ENCODE measurements around the gene MOCS1. TPM values are rescaled to one million over a fixed set of nuclear protein-coding genes. Genes with fewer than 3 reads are reported as not detected.

The MOCS1 gene
- total and polyA plus RNA-seq, 2 experiments from 2014 or later, result 7.3 to 9.0 TPM

GRCh38 chr6:39912446-39912845 lies 21.8 kb downstream of the MOCS1 start:
- Histone ChIP-seq H3K9ac (no peak overlapping the region), H3K4me2 (ENCODE audit: unreplicated experiment) (no peak overlapping the region), H3K9me3 (ENCODE audit: low read depth) (no peaks in the 10 kb centered on the region), H4K20me1 (ENCODE audit: insufficient read depth) (no peaks in the 10 kb centered on the region), H3F3A (ENCODE audit: insufficient read depth) (no peaks in the 10 kb centered on the region), H3K27me3 (replicated peaks; ENCODE audit: insufficient read depth) (no peaks in the 10 kb centered on the region), H2AFZ (no peak overlapping the region), H3K9me2 (ENCODE audit: insufficient read depth) (no peaks in the 10 kb centered on the region), H3K79me2 (ENCODE audit: insufficient read depth) (no peaks in the 10 kb centered on the region), H3K4me3 (no peak overlapping the region), H3K27ac (no peak overlapping the region), H3K4me1 (ENCODE audit: insufficient read depth) (no peaks in the 10 kb centered on the region), H3K36me3 (ENCODE audit: low read depth) (no peaks in the 10 kb centered on the region)
- in situ Hi-C loops (cut with MboI), result no loop called here
- TF ChIP-seq EZH2phosphoT487 (IDR thresholded peaks at IDR 0.05; ENCODE audit: insufficient read depth, low read depth), result no peak
- TF ChIP-seq EZH2 (IDR thresholded peaks at IDR 0.05; ENCODE audit: insufficient read depth, poor library complexity, severe bottlenecking), result no peak
- DNase-seq, result no peak
- 92 to 95% methylated on average over 4 of the region's 4 CpGs for WGBS, 2 experiments (ENCODE audit: low coverage in 1 of 2, low lambda C conversion rate in 2 of 2, missing lambda C conversion rate in 2 of 2)

GRCh38 chr6:39911513-39912125 lies 22.6 kb downstream of the MOCS1 start:
- Histone ChIP-seq H3K9ac (no peak overlapping the region), H2AFZ (no peak overlapping the region), H3K4me3 (no peak overlapping the region), H3K9me3 (ENCODE audit: low read depth) (no peaks in the 10 kb centered on the region), H3K79me2 (ENCODE audit: insufficient read depth) (no peaks in the 10 kb centered on the region), H3K9me2 (ENCODE audit: insufficient read depth) (no peaks in the 10 kb centered on the region), H3K36me3 (ENCODE audit: low read depth) (no peaks in the 10 kb centered on the region), H3K4me2 (ENCODE audit: unreplicated experiment) (no peak overlapping the region), H4K20me1 (ENCODE audit: insufficient read depth) (no peaks in the 10 kb centered on the region), H3K27ac (no peak overlapping the region), H3K4me1 (ENCODE audit: insufficient read depth) (no peaks in the 10 kb centered on the region), H3K27me3 (replicated peaks; ENCODE audit: insufficient read depth) (no peaks in the 10 kb centered on the region), H3F3A (ENCODE audit: insufficient read depth) (no peaks in the 10 kb centered on the region)
- no peak for TF ChIP-seq EZH2 (IDR thresholded peaks at IDR 0.05; ENCODE audit: insufficient read depth, poor library complexity, severe bottlenecking)
- TF ChIP-seq EZH2phosphoT487 (IDR thresholded peaks at IDR 0.05; ENCODE audit: insufficient read depth, low read depth), result no peak
- 89 to 90% methylated on average over 10 of the region's 10 CpGs for WGBS, 2 experiments (ENCODE audit: low coverage in 1 of 2, low lambda C conversion rate in 2 of 2, missing lambda C conversion rate in 2 of 2)
- DNase-seq, result no peak
- in situ Hi-C loops (cut with MboI), result no loop called here

DNA sequence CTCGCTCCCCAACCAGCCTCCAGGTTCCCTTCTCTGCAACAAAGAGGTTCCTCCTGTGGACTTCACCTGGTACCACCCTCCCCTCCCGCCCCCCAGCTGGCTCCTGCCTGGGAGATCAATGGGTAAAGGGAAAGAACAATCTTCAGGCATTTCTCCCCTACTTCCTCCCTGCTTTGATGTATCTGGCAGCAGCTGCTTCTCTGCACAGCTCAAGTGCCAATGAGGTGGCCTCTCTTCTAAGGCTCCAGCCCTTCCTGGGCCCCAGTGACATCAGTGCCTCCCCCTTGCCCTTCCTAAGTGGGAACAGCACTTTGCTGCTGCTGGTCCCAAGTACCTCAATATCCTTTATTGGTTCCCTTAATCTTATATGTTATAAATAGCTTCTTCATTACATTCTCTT lies 23.5 kb downstream of the MOCS1 start:
- Histone ChIP-seq H4K20me1 (ENCODE audit: insufficient read depth) (no peaks in the 10 kb centered on the region), H3K4me3 (no peak overlapping the region), H3K4me1 (ENCODE audit: insufficient read depth) (no peaks in the 10 kb centered on the region), H2AFZ (no peak overlapping the region), H3F3A (ENCODE audit: insufficient read depth) (no peaks in the 10 kb centered on the region), H3K9me2 (ENCODE audit: insufficient read depth) (no peaks in the 10 kb centered on the region), H3K9ac (no peak overlapping the region), H3K79me2 (ENCODE audit: insufficient read depth) (no peaks in the 10 kb centered on the region), H3K27me3 (replicated peaks; ENCODE audit: insufficient read depth) (no peaks in the 10 kb centered on the region), H3K27ac (no peak overlapping the region), H3K4me2 (ENCODE audit: unreplicated experiment) (no peak overlapping the region), H3K36me3 (ENCODE audit: low read depth) (no peaks in the 10 kb centered on the region), H3K9me3 (ENCODE audit: low read depth) (no peaks in the 10 kb centered on the region)
- in situ Hi-C loops (cut with MboI), result no loop called here
- WGBS, 2 experiments (ENCODE audit: low coverage in 1 of 2, low lambda C conversion rate in 2 of 2, missing lambda C conversion rate in 2 of 2), result 91 to 92% methylated on average over 2 of the region's 2 CpGs
- no peak for TF ChIP-seq EZH2phosphoT487 (IDR thresholded peaks at IDR 0.05; ENCODE audit: insufficient read depth, low read depth)
- TF ChIP-seq EZH2 (IDR thresholded peaks at IDR 0.05; ENCODE audit: insufficient read depth, poor library complexity, severe bottlenecking), result no peak
- DNase-seq, result no peak

DNA sequence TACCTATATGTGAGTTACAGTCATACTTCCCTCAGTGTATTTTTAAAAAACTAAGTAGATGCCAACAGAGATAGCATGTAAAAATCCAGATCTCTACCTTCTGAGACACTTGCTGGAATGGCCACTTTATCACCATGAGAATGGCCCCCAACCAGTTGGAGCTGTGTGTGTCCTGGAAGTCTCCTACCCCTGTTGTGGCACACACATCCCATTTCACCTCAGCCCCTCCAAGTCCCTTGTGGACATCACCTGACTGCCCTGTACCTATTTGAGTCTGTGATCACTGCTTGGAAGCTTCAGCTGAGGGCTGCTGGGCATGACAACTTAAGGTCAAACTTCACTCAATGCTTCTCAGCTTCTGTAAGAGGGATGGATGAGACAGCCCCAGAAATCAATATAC lies 24.1 kb downstream of the MOCS1 start:
- Histone ChIP-seq H4K20me1 (ENCODE audit: insufficient read depth) (no peaks in the 10 kb centered on the region), H3K4me2 (ENCODE audit: unreplicated experiment) (no peak overlapping the region), H3K27me3 (replicated peaks; ENCODE audit: insufficient read depth) (no peaks in the 10 kb centered on the region), H3K9me2 (ENCODE audit: insufficient read depth) (no peaks in the 10 kb centered on the region), H3K27ac (no peak overlapping the region), H3F3A (ENCODE audit: insufficient read depth) (no peaks in the 10 kb centered on the region), H3K36me3 (ENCODE audit: low read depth) (no peaks in the 10 kb centered on the region), H3K4me3 (no peak overlapping the region), H3K79me2 (ENCODE audit: insufficient read depth) (no peaks in the 10 kb centered on the region), H3K9me3 (ENCODE audit: low read depth) (no peaks in the 10 kb centered on the region), H3K4me1 (ENCODE audit: insufficient read depth) (no peaks in the 10 kb centered on the region), H2AFZ (no peak overlapping the region), H3K9ac (no peak overlapping the region)
- in situ Hi-C loops (cut with MboI), result no loop called here
- TF ChIP-seq EZH2 (IDR thresholded peaks at IDR 0.05; ENCODE audit: insufficient read depth, poor library complexity, severe bottlenecking), result no peak
- TF ChIP-seq EZH2phosphoT487 (IDR thresholded peaks at IDR 0.05; ENCODE audit: insufficient read depth, low read depth), result no peak
- DNase-seq, result no peak

GRCh38 chr6:39909701-39910100 lies 24.6 kb downstream of the MOCS1 start:
- H3K27me3 ChIP-seq (replicated peaks; ENCODE audit: insufficient read depth), result no peaks in the 10 kb centered on the region
- no peak overlapping the region for H3K4me2 ChIP-seq (ENCODE audit: unreplicated experiment)

More at GRCh38 chr6:39909701-39910100, 24.6 kb downstream of the MOCS1 start:
- 94 to 100% methylated on average over 5 of the region's 5 CpGs for whole genome bisulfite sequencing, 2 experiments (ENCODE audit: low coverage in 1 of 2, low lambda C conversion rate in 2 of 2, missing lambda C conversion rate in 2 of 2)
- H2AFZ ChIP-seq, result no peak overlapping the region
- no peak for DNase-seq
- H3K4me1 ChIP-seq (ENCODE audit: insufficient read depth), result no peaks in the 10 kb centered on the region
- H3K36me3 ChIP-seq (ENCODE audit: low read depth), result no peaks in the 10 kb centered on the region
- H3K4me3 ChIP-seq, result no peak overlapping the region
- no peaks in the 10 kb centered on the region for H3K9me3 ChIP-seq (ENCODE audit: low read depth)
- no peak overlapping the region for H3K9ac ChIP-seq
- no peaks in the 10 kb centered on the region for H3F3A ChIP-seq (ENCODE audit: insufficient read depth)
- H3K27ac ChIP-seq, result no peak overlapping the region
- no peaks in the 10 kb centered on the region for H3K79me2 ChIP-seq (ENCODE audit: insufficient read depth)
- H4K20me1 ChIP-seq (ENCODE audit: insufficient read depth), result no peaks in the 10 kb centered on the region
- in situ Hi-C loops (cut with MboI), result no loop called here
- no peaks in the 10 kb centered on the region for H3K9me2 ChIP-seq (ENCODE audit: insufficient read depth)
- TF ChIP-seq EZH2 (IDR thresholded peaks at IDR 0.05; ENCODE audit: insufficient read depth, poor library complexity, severe bottlenecking), result no peak
